Liver (tissue), 9 donors: ENCODE data around the gene VENTX. TPM values are rescaled to one million over a fixed set of nuclear protein-coding genes. Genes with fewer than 3 reads are reported as not detected.
"Not testable (repeated sequence)": the region's sequence is repeated elsewhere in the genome, so short reads cannot be mapped to it uniquely, and the experiment has no call there.

ENCODE experiments used
- DNase-seq: peaks from one replicate; pipeline ENCODE4 v3.0.0-alpha.2; 2017; ENCODE audit warnings: low spot score
- H3K27ac ChIP-seq, 2 donors: one replicate each; pipeline ENCODE4 v1.7.0; 2013; ENCODE audit warnings: inconsistent platforms in 2 of 2, low read length in 2 of 2, control low read depth in 1 of 2, low read depth in 1 of 2, mild to moderate bottlenecking in 1 of 2
- H3K27me3 ChIP-seq, 4 donors: one replicate each; pipeline versions ENCODE4 v1.6.1 to v1.7.0; 2013; ENCODE audit warnings: low read length in 3 of 4, inconsistent platforms in 1 of 4, mild to moderate bottlenecking in 1 of 4, moderate library complexity in 1 of 4; ENCODE audit not compliant: control insufficient read depth in 4 of 4, insufficient read depth in 4 of 4
- H3K36me3 ChIP-seq, 4 donors: one replicate each; pipeline versions ENCODE4 v1.6.1 to v1.7.0; 2013; ENCODE audit warnings: low read length in 3 of 4, mild to moderate bottlenecking in 3 of 4, low read depth in 1 of 4, moderate library complexity in 1 of 4; ENCODE audit not compliant: control insufficient read depth in 4 of 4, insufficient read depth in 3 of 4
- H3K4me1 ChIP-seq, 4 donors: one replicate each; pipeline versions ENCODE4 v1.6.1 to v1.7.0; 2013; ENCODE audit warnings: low read length in 3 of 4, mild to moderate bottlenecking in 3 of 4, moderate library complexity in 1 of 4; ENCODE audit not compliant: control insufficient read depth in 4 of 4, insufficient read depth in 4 of 4
- H3K4me3 ChIP-seq, 3 donors: one replicate each; pipeline versions ENCODE4 v1.6.1 to v1.7.0; 2013; ENCODE audit warnings: low read length in 3 of 3, control low read depth in 1 of 3, low read depth in 1 of 3, mild to moderate bottlenecking in 1 of 3
- H3K9ac ChIP-seq, 2 donors: one replicate each; pipeline ENCODE4 v1.7.0; 2013; ENCODE audit warnings: low read length in 2 of 2, mild to moderate bottlenecking in 2 of 2, moderate library complexity in 2 of 2, control low read depth in 1 of 2, low read depth in 1 of 2
- H3K9me3 ChIP-seq, 4 donors: one replicate each; pipeline versions ENCODE4 v1.6.1 to v1.7.0; 2013; ENCODE audit warnings: low read length in 3 of 4; ENCODE audit not compliant: control insufficient read depth in 4 of 4
- EGR1 ChIP-seq, 2 donors: IDR thresholded peaks; 2 replicates each; pipeline ENCODE4 v1.6.1; 2016 to 2018; ENCODE audit warnings: antibody characterized with exemption in 2 of 2, low read depth in 2 of 2
- FOXA2 ChIP-seq: IDR thresholded peaks from 2 replicates; pipeline ENCODE4 v1.6.1; 2016; ENCODE audit warnings: antibody characterized with exemption
- GABPA ChIP-seq, 2 donors: IDR thresholded peaks in 1 of 2; conservative IDR thresholded peaks in 1 of 2; 2 replicates each; pipeline ENCODE4 v1.6.1; 2016; ENCODE audit warnings: antibody characterized with exemption in 2 of 2, mild to moderate bottlenecking in 1 of 2, moderate library complexity in 1 of 2
- HNF4G ChIP-seq: IDR thresholded peaks from 2 replicates; pipeline ENCODE4 v1.6.1; 2016; ENCODE audit warnings: antibody characterized with exemption
- MAX ChIP-seq: IDR thresholded peaks from 2 replicates; pipeline ENCODE4 v1.6.1; 2016; ENCODE audit warnings: antibody characterized with exemption
- NR2F2 ChIP-seq: IDR thresholded peaks from 2 replicates; pipeline ENCODE4 v1.6.1; 2016; ENCODE audit warnings: antibody characterized with exemption
- RAD21 ChIP-seq, 2 donors: IDR thresholded peaks; 2 replicates each; pipeline ENCODE4 v1.6.1; 2016; ENCODE audit warnings: antibody characterized with exemption in 2 of 2, mild to moderate bottlenecking in 2 of 2
- YY1 ChIP-seq: IDR thresholded peaks from 2 replicates; pipeline ENCODE4 v1.6.1; 2016; ENCODE audit warnings: antibody characterized with exemption, mild to moderate bottlenecking
- ZBTB33 ChIP-seq: IDR thresholded peaks from 2 replicates; pipeline ENCODE4 v1.6.1; 2016; ENCODE audit warnings: antibody characterized with exemption
- WGBS: extraction: QIAGEN DNeasy Blood & Tissue Kit; methylation state at CpG from one replicate; pipeline ENCODE4 v1.1.7; 2013; 5-methylcytosine and 5-hydroxymethylcytosine counted together
- polyA plus RNA-seq, 2 donors: library from polyadenylated mRNA; stranded (reverse) in 1 of 2; unstranded in 1 of 2; fragments of 200-250 nt in 1 of 2; fragments of >200 nt in 1 of 2; fragmentation: Nextera tagmentation in 1 of 2; extraction: Ambion mirVana in 1 of 2; gene quantifications; one replicate each; pipeline versions ENCODE4 v1.2.1 to v1.2.3, GENCODE V29; 2013 to 2015
- total RNA-seq, 2 donors: library from RNA; depleted of rRNA; stranded (reverse); fragments of >200 nt; gene quantifications; one replicate each; pipeline ENCODE4 v1.2.3, GENCODE V29; 2014
- TF ChIP-seq, protein P1 (sequence below): IDR thresholded peaks from 2 replicates; pipeline ENCODE4 v1.6.1; 2016; ENCODE audit warnings: antibody characterized with exemption, mild to moderate bottlenecking
- TF ChIP-seq, protein P2 (sequence below): fragments of 150-350 bp; IDR thresholded peaks from 2 replicates; pipeline ENCODE4 v1.5.1; 2017; ENCODE audit warnings: improper control_type of control experiment, low read depth, low read length; ENCODE audit not compliant: missing input control
- donor health status: healthy.
- donor health status: healthy.
- donor health status: healthy.
- donor health status: healthy.
- donor health status: healthy.

The VENTX gene
- total and polyA plus RNA-seq, 4 donors = 0.05 to 0.25 (median 0.09) TPM

DNA sequence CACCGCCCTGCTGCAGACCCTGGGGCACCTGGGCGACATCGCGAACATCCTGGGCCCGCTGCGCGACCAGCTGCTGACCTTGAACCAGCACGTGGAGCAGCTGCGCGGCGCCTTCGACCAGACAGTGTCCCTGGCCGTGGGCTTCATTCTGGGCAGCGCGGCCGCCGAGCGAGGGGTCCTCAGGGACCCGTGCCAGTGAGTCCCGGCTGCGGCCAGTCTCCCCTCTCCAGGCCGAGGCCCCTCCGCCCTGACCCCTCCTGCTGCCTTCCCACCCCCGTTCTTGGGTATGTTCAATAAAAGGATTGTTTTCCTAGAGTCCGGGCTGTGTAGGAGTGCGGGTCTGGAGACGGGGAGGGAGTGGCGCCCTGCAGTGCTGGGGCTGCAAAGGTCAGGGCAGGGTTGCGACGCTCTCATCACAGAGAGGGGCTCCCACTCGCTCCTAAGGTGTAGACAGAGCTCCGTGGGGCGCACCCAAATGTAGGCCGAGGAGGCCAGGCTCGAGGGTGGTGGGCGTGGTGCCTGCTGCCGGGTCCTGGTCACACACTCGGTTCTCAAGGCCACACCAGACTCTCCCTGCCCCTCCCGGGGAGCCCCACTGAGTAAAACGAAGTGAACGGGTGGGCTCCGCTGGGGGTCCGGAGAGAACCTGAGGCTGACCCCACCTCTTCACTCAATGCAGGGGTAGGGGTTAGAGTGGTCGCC lies 6.3 kb upstream of the VENTX start:
- no peak overlapping the region for H3K27ac ChIP-seq
- no peak for DNase-seq
- no peak overlapping the region for H3K9ac ChIP-seq
- no peaks in the 10 kb centered on the region for H3K36me3 ChIP-seq
- no peaks in the 10 kb centered on the region for H3K9me3 ChIP-seq
- peaks cover 3 to 25% (median 5%) of the 10 kb centered on the region in 4 donors for H3K27me3 ChIP-seq
- no peak for TF ChIP-seq ZBTB33
- TF ChIP-seq, protein P1, sequence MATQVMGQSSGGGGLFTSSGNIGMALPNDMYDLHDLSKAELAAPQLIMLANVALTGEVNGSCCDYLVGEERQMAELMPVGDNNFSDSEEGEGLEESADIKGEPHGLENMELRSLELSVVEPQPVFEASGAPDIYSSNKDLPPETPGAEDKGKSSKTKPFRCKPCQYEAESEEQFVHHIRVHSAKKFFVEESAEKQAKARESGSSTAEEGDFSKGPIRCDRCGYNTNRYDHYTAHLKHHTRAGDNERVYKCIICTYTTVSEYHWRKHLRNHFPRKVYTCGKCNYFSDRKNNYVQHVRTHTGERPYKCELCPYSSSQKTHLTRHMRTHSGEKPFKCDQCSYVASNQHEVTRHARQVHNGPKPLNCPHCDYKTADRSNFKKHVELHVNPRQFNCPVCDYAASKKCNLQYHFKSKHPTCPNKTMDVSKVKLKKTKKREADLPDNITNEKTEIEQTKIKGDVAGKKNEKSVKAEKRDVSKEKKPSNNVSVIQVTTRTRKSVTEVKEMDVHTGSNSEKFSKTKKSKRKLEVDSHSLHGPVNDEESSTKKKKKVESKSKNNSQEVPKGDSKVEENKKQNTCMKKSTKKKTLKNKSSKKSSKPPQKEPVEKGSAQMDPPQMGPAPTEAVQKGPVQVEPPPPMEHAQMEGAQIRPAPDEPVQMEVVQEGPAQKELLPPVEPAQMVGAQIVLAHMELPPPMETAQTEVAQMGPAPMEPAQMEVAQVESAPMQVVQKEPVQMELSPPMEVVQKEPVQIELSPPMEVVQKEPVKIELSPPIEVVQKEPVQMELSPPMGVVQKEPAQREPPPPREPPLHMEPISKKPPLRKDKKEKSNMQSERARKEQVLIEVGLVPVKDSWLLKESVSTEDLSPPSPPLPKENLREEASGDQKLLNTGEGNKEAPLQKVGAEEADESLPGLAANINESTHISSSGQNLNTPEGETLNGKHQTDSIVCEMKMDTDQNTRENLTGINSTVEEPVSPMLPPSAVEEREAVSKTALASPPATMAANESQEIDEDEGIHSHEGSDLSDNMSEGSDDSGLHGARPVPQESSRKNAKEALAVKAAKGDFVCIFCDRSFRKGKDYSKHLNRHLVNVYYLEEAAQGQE = no peak
- H3K4me3 ChIP-seq = no peak overlapping the region
- H3K4me1 ChIP-seq = peaks cover 0 to 8% (median 3%) of the 10 kb centered on the region in 4 donors
- 20% methylated on average over 44 of the region's 44 CpGs for WGBS

DNA sequence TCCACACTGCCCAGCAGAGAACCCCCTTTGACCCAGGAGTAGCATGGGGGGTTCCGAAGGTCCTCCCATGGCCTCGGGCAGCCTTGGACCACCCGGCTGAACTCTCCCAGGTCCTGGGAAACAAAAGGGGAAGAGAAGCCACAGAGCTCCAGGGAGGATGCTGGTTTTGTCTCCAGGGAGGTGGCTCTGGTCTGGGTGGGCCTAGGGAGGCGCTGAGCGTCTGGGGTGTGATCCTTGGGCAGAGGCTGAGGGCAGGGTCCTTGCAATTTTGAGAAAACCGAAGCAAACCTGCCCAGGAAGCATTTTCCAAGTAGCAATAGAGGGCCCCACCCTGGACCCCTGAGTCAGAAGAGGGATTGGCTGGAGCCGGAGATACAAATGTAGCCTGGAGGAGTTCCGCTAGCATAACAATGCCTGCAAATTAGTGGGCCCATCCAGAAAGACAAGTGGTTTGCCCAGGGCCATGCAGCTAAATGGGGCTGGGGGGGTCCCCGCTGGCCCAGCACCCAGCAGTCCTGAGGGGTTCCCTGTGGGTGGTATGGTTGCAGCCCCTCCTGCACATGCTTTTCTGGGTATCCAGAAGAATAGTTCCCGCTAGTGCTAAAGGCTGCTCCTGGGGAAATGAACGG lies 5.6 kb upstream of the VENTX start:
- WGBS = 40% methylated on average over 11 of the region's 11 CpGs
- no peak overlapping the region for H3K27ac ChIP-seq
- peaks cover 4 to 15% (median 9%) of the 10 kb centered on the region in 4 donors for H3K4me1 ChIP-seq
- no peaks in the 10 kb centered on the region for H3K9me3 ChIP-seq
- DNase-seq = no peak
- no peak overlapping the region for H3K4me3 ChIP-seq
- no peak for TF ChIP-seq FOXA2
- TF ChIP-seq YY1 = no peak
- TF ChIP-seq NR2F2 = no peak
- no peak for TF ChIP-seq GABPA (IDR thresholded peaks at IDR 0.05 in 1 of 2, conservative IDR thresholded peaks at IDR 0.05 in 1 of 2)
- no peak for TF ChIP-seq MAX
- TF ChIP-seq, protein P1 = no peak
- TF ChIP-seq EGR1 (IDR thresholded peaks at IDR 0.05; ENCODE audit: low read depth in 2 of 2) = no peak
- TF ChIP-seq HNF4G = no peak
- TF ChIP-seq, protein P2, sequence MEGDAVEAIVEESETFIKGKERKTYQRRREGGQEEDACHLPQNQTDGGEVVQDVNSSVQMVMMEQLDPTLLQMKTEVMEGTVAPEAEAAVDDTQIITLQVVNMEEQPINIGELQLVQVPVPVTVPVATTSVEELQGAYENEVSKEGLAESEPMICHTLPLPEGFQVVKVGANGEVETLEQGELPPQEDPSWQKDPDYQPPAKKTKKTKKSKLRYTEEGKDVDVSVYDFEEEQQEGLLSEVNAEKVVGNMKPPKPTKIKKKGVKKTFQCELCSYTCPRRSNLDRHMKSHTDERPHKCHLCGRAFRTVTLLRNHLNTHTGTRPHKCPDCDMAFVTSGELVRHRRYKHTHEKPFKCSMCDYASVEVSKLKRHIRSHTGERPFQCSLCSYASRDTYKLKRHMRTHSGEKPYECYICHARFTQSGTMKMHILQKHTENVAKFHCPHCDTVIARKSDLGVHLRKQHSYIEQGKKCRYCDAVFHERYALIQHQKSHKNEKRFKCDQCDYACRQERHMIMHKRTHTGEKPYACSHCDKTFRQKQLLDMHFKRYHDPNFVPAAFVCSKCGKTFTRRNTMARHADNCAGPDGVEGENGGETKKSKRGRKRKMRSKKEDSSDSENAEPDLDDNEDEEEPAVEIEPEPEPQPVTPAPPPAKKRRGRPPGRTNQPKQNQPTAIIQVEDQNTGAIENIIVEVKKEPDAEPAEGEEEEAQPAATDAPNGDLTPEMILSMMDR = no peak
- no peak for TF ChIP-seq ZBTB33
- no peak for TF ChIP-seq RAD21 (IDR thresholded peaks at IDR 0.05)
- H3K27me3 ChIP-seq = peaks cover 3 to 31% (median 5%) of the 10 kb centered on the region in 4 donors
- H3K36me3 ChIP-seq = no peaks in the 10 kb centered on the region
- H3K9ac ChIP-seq = no peak overlapping the region

- H3K9ac ChIP-seq, H3K27ac ChIP-seq, H3K36me3 ChIP-seq, H3K4me3 ChIP-seq, DNase-seq, H3K9me3 ChIP-seq: not testable (repeated sequence)
- Histone ChIP-seq H3K4me1 (peaks cover 4 to 22% (median 12%) of the 10 kb centered on the region in 4 donors), H3K27me3 (peaks cover 0 to 41% (median 0%) of the 10 kb centered on the region in 4 donors)
- WGBS = 50% methylated on average over 8 of the region's 10 CpGs
Measured at GRCh38 chr10:133234796-133235195, 2.9 kb upstream of the VENTX start.
